IgD-negative memory B cell (primary cell): ENCODE data around the gene KRT73. TPM values are rescaled to one million over a fixed set of nuclear protein-coding genes. Genes with fewer than 3 reads are reported as not detected.

Experiments
- H3K27ac Mint-ChIP-seq, 3 donors: one replicate each; pipeline ENCODE4 v1.8.0; 2020 to 2022; ENCODE audit warnings: mild to moderate bottlenecking in 3 of 3, mixed read lengths in 3 of 3, moderate library complexity in 1 of 3
- H3K27me3 Mint-ChIP-seq: one replicate; pipeline ENCODE4 v1.8.0; 2021; ENCODE audit warnings: mixed read lengths
- H3K36me3 Mint-ChIP-seq: one replicate; pipeline ENCODE4 v1.8.0; 2020; ENCODE audit warnings: mild to moderate bottlenecking, mixed read lengths
- H3K4me1 Mint-ChIP-seq, 3 donors: one replicate each; pipeline ENCODE4 v1.8.0; 2020 to 2022; ENCODE audit warnings: mixed read lengths in 3 of 3, mild to moderate bottlenecking in 1 of 3
- H3K4me3 Mint-ChIP-seq, 4 donors: one replicate each; pipeline ENCODE4 v1.8.0; 2020 to 2022; ENCODE audit warnings: mild to moderate bottlenecking in 4 of 4, mixed read lengths in 4 of 4, moderate library complexity in 3 of 4
- H3K9me3 Mint-ChIP-seq, 3 donors: one replicate each; pipeline ENCODE4 v1.8.0; 2020 to 2021; ENCODE audit warnings: mixed read lengths in 3 of 3, mild to moderate bottlenecking in 1 of 3
- polyA plus RNA-seq: library from polyadenylated mRNA; unstranded; fragments of 300-500 nt; fragmentation: Illumina TruSeq; gene quantifications from one replicate; pipeline ENCODE4 v1.2.3, GENCODE V29; 2021

KRT73 gene
- polyA plus RNA-seq, 1 donor from 2014 or later: not detected

- Mint-ChIP-seq H3K27me3 (peaks cover 16% of the 10 kb centered on the region), H3K36me3 (no peaks in the 10 kb centered on the region), H3K9me3 (peaks cover 0 to 4% (median 0%) of the 10 kb centered on the region in 3 donors), H3K27ac (no peak overlapping the region), H3K4me3 (no peak overlapping the region), H3K4me1 (no peaks in the 10 kb centered on the region)
Observed at GRCh38 chr12:52655251-52655650, 36.9 kb upstream of the KRT73 start.

- no peak within 1 kb of the TSS for H3K27ac Mint-ChIP-seq
Observed at GRCh38 chr12:52651726-52652261, 33.4 kb upstream of the KRT73 start, which contains the start of gene KRT2. KRT2 (minus strand) TSS chr12:52652211; CDS start chr12:52652142, 69 bp downstream.

GRCh38 chr12:52650520-52651081, 32.2 kb upstream of the KRT73 start:
- no peaks in the 10 kb centered on the region for H3K36me3 Mint-ChIP-seq
- H3K4me3 Mint-ChIP-seq: no peak overlapping the region
- H3K27me3 Mint-ChIP-seq: peaks cover 8% of the 10 kb centered on the region
- peaks cover 0 to 4% (median 1%) of the 10 kb centered on the region in 3 donors for H3K9me3 Mint-ChIP-seq
- peaks cover 0 to 2% (median 0%) of the 10 kb centered on the region in 3 donors for H3K4me1 Mint-ChIP-seq
- no peak overlapping the region for H3K27ac Mint-ChIP-seq

More at GRCh38 chr12:52651726-52652261, 33.4 kb upstream of the KRT73 start, which contains the start of gene KRT2:
- peaks cover 10% of the 10 kb centered on the region for H3K27me3 Mint-ChIP-seq
- H3K4me1 Mint-ChIP-seq: peaks cover 0 to 2% (median 0%) of the 10 kb centered on the region in 3 donors
- H3K9me3 Mint-ChIP-seq: peaks cover 0 to 4% (median 1%) of the 10 kb centered on the region in 3 donors
- H3K36me3 Mint-ChIP-seq: no peaks in the 10 kb centered on the region
- H3K4me3 Mint-ChIP-seq: no peak within 1 kb of the TSS

GRCh38 chr12:52649066-52649465, 30.7 kb upstream of the KRT73 start:
- Mint-ChIP-seq H3K4me1 (peaks cover 0 to 2% (median 0%) of the 10 kb centered on the region in 3 donors), H3K36me3 (no peaks in the 10 kb centered on the region), H3K9me3 (peaks cover 0 to 4% (median 1%) of the 10 kb centered on the region in 3 donors), H3K27me3 (peaks cover 5% of the 10 kb centered on the region), H3K4me3 (no peak overlapping the region), H3K27ac (no peak overlapping the region)

GRCh38 chr12:52648012-52648550, 29.7 kb upstream of the KRT73 start:
- peaks cover 0 to 2% (median 0%) of the 10 kb centered on the region in 3 donors for H3K4me1 Mint-ChIP-seq
- H3K27me3 Mint-ChIP-seq: peaks cover 7% of the 10 kb centered on the region
- peaks cover 0 to 4% (median 1%) of the 10 kb centered on the region in 3 donors for H3K9me3 Mint-ChIP-seq
- no peaks in the 10 kb centered on the region for H3K36me3 Mint-ChIP-seq
- H3K4me3 Mint-ChIP-seq: no peak overlapping the region
- no peak overlapping the region for H3K27ac Mint-ChIP-seq

GRCh38 chr12:52647601-52648000, 29.2 kb upstream of the KRT73 start:
- H3K4me1 Mint-ChIP-seq: peaks cover 0 to 2% (median 0%) of the 10 kb centered on the region in 3 donors
- no peak overlapping the region for H3K4me3 Mint-ChIP-seq
- H3K27me3 Mint-ChIP-seq: peaks cover 7% of the 10 kb centered on the region
- H3K9me3 Mint-ChIP-seq: peaks cover 0 to 4% (median 1%) of the 10 kb centered on the region in 3 donors
- H3K27ac Mint-ChIP-seq: no peak overlapping the region
- H3K36me3 Mint-ChIP-seq: no peaks in the 10 kb centered on the region

GRCh38 chr12:52646613-52647012, 28.3 kb upstream of the KRT73 start:
- Mint-ChIP-seq H3K4me1 (peaks cover 0 to 2% (median 0%) of the 10 kb centered on the region in 3 donors), H3K36me3 (no peaks in the 10 kb centered on the region), H3K4me3 (no peak overlapping the region), H3K27me3 (peaks cover 9% of the 10 kb centered on the region), H3K27ac (no peak overlapping the region), H3K9me3 (peaks cover 0 to 1% (median 0%) of the 10 kb centered on the region in 3 donors)

- H3K9me3 Mint-ChIP-seq: peaks cover 0 to 1% (median 0%) of the 10 kb centered on the region in 3 donors
- H3K27ac Mint-ChIP-seq: peak overlapping the region in 1 of 3 donors; percentile 4
- peaks cover 0 to 2% (median 0%) of the 10 kb centered on the region in 3 donors for H3K4me1 Mint-ChIP-seq
Observed at GRCh38 chr12:52645982-52646381, 27.6 kb upstream of the KRT73 start.

GRCh38 chr12:52645120-52645761, 26.9 kb upstream of the KRT73 start:
- Mint-ChIP-seq H3K36me3 (no peaks in the 10 kb centered on the region), H3K4me3 (no peak overlapping the region), H3K27ac (peak overlapping the region in 1 of 3 donors; percentile 92), H3K27me3 (peaks cover 9% of the 10 kb centered on the region), H3K4me1 (peaks cover 0 to 2% (median 0%) of the 10 kb centered on the region in 3 donors), H3K9me3 (peaks cover 0 to 1% (median 0%) of the 10 kb centered on the region in 3 donors)

More at GRCh38 chr12:52645982-52646381, 27.6 kb upstream of the KRT73 start:
- no peaks in the 10 kb centered on the region for H3K36me3 Mint-ChIP-seq
- no peak overlapping the region for H3K4me3 Mint-ChIP-seq
- H3K27me3 Mint-ChIP-seq: peaks cover 9% of the 10 kb centered on the region

GRCh38 chr12:52644078-52644415, 25.7 kb upstream of the KRT73 start:
- H3K4me3 Mint-ChIP-seq: no peak overlapping the region
- H3K27ac Mint-ChIP-seq: no peak overlapping the region
- H3K36me3 Mint-ChIP-seq: no peaks in the 10 kb centered on the region
- peaks cover 9% of the 10 kb centered on the region for H3K27me3 Mint-ChIP-seq
- peaks cover 0 to 2% (median 0%) of the 10 kb centered on the region in 3 donors for H3K4me1 Mint-ChIP-seq
- H3K9me3 Mint-ChIP-seq: peaks cover 0 to 1% (median 0%) of the 10 kb centered on the region in 3 donors

- no peak overlapping the region for H3K27ac Mint-ChIP-seq
- no peak overlapping the region for H3K4me3 Mint-ChIP-seq
- H3K27me3 Mint-ChIP-seq: peaks cover 9% of the 10 kb centered on the region
- no peaks in the 10 kb centered on the region for H3K36me3 Mint-ChIP-seq
- H3K4me1 Mint-ChIP-seq: peaks cover 0 to 2% (median 0%) of the 10 kb centered on the region in 3 donors
- H3K9me3 Mint-ChIP-seq: peaks cover 0 to 1% (median 0%) of the 10 kb centered on the region in 3 donors
Observed at GRCh38 chr12:52643233-52644077, 25.1 kb upstream of the KRT73 start.

- no peak overlapping the region for H3K4me3 Mint-ChIP-seq
- H3K4me1 Mint-ChIP-seq: no peaks in the 10 kb centered on the region
- no peaks in the 10 kb centered on the region for H3K9me3 Mint-ChIP-seq
- H3K27me3 Mint-ChIP-seq: peaks cover 9% of the 10 kb centered on the region
- no peaks in the 10 kb centered on the region for H3K36me3 Mint-ChIP-seq
- no peak overlapping the region for H3K27ac Mint-ChIP-seq
Observed at GRCh38 chr12:52641468-52641867, 23.1 kb upstream of the KRT73 start.

GRCh38 chr12:52637299-52637698, 18.9 kb upstream of the KRT73 start:
- Mint-ChIP-seq H3K9me3 (no peaks in the 10 kb centered on the region), H3K36me3 (no peaks in the 10 kb centered on the region), H3K27me3 (peaks cover 9% of the 10 kb centered on the region), H3K4me3 (no peak overlapping the region), H3K4me1 (peaks cover 0 to 5% (median 0%) of the 10 kb centered on the region in 3 donors), H3K27ac (no peak overlapping the region)

- peaks cover 0 to 5% (median 0%) of the 10 kb centered on the region in 3 donors for H3K4me1 Mint-ChIP-seq
Observed at GRCh38 chr12:52636592-52637258, 18.4 kb upstream of the KRT73 start.

More at GRCh38 chr12:52636592-52637258, 18.4 kb upstream of the KRT73 start:
- H3K36me3 Mint-ChIP-seq: no peaks in the 10 kb centered on the region
- H3K9me3 Mint-ChIP-seq: no peaks in the 10 kb centered on the region
- peaks cover 9% of the 10 kb centered on the region for H3K27me3 Mint-ChIP-seq
- H3K27ac Mint-ChIP-seq: no peak overlapping the region
- no peak overlapping the region for H3K4me3 Mint-ChIP-seq
